22Rv1 (cell line): ENCODE measurements around the gene DCLK1.

Experiments used
- ZFX ChIP-seq: fragments of 450-650 bp; IDR thresholded peaks from 2 replicates; pipeline ENCODE4 v1.6.1; 2017; ENCODE audit warnings: antibody characterized with exemption, borderline replicate concordance
- TF ChIP-seq, protein P1 (sequence below): fragments of 450-650 bp; IDR thresholded peaks from 2 replicates; pipeline ENCODE4 v1.5.1; 2017; ENCODE audit warnings: mild to moderate bottlenecking

DNA sequence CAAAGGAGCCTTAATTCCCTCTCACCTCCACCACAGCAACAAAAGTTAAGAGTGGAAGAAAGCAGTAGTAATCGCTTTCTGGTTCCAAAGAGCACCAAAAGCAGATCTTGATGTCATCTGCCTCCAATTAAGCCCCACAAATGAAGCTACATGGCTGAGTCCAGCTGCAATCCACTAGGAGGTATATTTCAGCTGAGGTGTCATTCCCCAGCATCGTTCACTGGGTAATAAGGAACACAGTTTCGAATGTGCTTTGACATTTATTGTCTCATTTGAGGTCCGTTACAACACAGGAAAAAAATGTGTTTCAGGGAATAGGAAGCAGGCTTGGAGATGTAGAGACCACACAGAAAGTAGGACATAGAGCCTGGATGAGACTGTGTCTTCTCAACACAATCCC is 190.4 kb downstream of the DCLK1 start:
- TF ChIP-seq, protein P1, sequence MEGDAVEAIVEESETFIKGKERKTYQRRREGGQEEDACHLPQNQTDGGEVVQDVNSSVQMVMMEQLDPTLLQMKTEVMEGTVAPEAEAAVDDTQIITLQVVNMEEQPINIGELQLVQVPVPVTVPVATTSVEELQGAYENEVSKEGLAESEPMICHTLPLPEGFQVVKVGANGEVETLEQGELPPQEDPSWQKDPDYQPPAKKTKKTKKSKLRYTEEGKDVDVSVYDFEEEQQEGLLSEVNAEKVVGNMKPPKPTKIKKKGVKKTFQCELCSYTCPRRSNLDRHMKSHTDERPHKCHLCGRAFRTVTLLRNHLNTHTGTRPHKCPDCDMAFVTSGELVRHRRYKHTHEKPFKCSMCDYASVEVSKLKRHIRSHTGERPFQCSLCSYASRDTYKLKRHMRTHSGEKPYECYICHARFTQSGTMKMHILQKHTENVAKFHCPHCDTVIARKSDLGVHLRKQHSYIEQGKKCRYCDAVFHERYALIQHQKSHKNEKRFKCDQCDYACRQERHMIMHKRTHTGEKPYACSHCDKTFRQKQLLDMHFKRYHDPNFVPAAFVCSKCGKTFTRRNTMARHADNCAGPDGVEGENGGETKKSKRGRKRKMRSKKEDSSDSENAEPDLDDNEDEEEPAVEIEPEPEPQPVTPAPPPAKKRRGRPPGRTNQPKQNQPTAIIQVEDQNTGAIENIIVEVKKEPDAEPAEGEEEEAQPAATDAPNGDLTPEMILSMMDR: no peak
- TF ChIP-seq ZFX: no peak
